NCI-H69 (cell line): ENCODE results near the gene SLC12A3.
A peak's percentile ranks its signal among the peaks of the same experiment; 100 is the strongest.

Experiments used
- DNase-seq: peaks from one replicate; lab custom pipeline; 2025; lab: John Stamatoyannopoulos, UW

SLC12A3 gene, protein sequence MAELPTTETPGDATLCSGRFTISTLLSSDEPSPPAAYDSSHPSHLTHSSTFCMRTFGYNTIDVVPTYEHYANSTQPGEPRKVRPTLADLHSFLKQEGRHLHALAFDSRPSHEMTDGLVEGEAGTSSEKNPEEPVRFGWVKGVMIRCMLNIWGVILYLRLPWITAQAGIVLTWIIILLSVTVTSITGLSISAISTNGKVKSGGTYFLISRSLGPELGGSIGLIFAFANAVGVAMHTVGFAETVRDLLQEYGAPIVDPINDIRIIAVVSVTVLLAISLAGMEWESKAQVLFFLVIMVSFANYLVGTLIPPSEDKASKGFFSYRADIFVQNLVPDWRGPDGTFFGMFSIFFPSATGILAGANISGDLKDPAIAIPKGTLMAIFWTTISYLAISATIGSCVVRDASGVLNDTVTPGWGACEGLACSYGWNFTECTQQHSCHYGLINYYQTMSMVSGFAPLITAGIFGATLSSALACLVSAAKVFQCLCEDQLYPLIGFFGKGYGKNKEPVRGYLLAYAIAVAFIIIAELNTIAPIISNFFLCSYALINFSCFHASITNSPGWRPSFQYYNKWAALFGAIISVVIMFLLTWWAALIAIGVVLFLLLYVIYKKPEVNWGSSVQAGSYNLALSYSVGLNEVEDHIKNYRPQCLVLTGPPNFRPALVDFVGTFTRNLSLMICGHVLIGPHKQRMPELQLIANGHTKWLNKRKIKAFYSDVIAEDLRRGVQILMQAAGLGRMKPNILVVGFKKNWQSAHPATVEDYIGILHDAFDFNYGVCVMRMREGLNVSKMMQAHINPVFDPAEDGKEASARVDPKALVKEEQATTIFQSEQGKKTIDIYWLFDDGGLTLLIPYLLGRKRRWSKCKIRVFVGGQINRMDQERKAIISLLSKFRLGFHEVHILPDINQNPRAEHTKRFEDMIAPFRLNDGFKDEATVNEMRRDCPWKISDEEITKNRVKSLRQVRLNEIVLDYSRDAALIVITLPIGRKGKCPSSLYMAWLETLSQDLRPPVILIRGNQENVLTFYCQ

DNA sequence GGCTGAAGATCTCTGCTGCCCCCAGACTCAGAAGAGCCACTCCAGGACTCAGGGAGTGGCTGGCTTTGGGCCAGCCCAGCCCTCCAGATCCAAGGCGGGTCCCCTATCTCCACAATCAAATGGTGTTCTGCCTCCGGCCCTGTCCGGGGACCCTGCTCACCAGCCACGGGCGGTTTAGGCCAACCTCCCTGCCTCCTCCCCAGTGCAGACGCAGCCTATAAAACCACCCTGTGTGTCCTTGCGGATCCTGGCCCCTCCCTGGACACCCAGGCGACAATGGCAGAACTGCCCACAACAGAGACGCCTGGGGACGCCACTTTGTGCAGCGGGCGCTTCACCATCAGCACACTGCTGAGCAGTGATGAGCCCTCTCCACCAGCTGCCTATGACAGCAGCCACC, at the start of gene SLC12A3:
Gene SLC12A3 (plus strand): TSS at position 248 of the 400 bp plus-strand sequence. CDS start 29 bp downstream, at position 277.
- DNase-seq, result no peak

DNA sequence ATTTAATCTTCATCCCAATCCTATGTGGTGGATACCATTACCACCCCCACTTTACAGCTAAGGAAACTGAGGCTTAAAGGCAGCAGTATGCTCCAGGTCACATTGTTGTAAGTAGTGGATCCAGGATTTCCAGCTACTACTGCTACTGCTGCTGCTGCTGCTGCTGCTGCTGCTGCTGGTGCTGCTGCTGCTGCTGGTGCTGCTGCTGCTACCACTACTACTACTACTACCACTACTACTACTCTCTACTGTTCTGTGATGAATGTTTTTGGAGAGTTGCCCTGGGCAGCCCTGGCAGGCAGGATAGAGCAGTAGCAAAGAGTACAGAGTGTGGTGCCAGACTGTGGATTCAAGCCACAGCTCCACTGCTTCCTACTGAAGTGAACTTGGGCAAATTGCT, 49.3 kb upstream of the SLC12A3 start:
- no peak for DNase-seq

DNA sequence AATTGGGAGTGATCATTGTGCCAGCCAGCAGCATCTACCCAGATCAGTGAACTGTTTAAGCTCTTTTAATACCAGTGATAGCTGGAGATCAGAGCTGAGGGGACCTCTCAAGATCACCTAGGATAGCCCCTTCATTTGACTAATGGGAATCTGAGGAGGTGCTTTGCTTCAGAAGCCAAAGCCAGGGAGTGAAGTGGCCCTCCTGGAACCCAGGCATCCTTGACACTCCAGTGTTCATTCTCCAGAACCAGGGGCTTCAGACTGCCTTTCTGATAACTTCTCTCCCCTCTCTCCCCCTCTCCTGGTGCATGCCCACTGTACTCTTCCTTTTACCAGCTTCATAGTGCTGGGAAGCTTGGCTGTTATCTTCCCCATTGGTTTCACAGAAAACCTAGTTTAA, 48.0 kb upstream of the SLC12A3 start:
- DNase-seq, result no peak

DNA sequence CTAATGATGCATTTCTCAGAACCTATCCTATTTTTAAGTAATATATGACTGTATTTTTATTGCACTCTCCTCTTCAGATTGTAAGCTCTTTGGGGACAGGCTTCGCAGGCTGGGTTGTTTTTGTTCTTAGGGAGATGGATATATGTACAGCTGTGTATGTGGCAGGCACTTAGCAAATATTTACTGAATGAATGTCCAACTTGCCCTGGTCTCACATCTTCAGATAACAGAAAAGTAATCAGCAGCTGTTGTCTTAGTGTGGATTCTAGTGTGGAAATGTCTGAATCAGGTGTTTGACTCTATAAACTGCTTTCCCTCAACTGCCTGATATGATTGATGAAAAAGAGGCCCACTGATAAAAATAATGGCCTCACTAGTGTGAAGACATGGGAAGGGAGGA, 47.1 kb upstream of the SLC12A3 start:
- no peak for DNase-seq

DNA sequence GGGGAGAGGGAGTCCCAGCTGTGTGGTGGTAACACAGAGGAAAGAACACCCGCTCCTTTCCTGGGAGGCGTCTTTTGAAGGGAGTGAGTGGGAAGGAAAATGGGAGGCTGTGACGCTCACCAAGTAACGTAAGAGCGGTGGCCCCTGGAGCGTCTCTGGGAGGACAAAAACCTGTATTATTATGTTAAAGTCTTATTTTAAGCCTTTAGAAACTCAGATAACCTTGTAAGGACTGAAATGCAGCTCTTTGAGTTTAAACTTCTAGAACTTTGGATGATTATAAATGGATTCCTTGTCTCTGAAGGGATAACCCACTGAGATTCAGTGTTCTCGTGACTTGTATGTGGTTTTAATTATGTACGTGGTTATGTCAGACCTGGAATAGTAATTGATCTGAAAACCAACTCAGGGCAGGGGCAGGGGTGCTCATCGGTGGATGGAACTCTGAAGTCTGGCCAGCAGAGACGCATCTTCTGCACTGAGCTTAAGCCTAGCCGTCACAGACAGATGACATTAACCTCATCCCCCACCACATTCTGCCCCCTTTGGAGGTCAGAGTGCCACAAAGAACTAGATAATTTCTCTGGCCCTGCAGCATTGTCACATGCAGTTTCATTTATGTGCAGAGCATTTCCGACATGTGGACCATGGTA, 41.8 kb upstream of the SLC12A3 start:
- DNase-seq, result no peak

DNA sequence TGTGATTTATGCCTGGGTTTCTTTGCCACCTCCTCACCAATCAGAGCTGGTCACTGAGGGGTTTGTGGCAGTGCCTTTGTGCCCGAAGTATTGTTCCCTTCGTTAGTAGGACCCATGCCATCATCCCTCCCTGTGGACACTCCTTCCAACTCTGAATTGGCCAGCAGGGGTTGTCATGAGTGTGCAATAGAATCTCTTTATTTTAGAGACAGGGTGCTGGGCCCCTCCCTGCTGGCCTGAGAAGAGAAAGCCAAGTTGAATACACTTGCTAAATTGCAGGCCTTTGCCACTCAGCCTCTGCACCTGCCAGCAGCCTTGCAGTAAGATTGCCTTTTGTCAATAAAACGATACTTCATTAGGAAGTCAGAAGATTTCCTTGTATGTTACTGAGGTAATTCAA, 40.7 kb upstream of the SLC12A3 start:
- peak; percentile 69 for DNase-seq

DNA sequence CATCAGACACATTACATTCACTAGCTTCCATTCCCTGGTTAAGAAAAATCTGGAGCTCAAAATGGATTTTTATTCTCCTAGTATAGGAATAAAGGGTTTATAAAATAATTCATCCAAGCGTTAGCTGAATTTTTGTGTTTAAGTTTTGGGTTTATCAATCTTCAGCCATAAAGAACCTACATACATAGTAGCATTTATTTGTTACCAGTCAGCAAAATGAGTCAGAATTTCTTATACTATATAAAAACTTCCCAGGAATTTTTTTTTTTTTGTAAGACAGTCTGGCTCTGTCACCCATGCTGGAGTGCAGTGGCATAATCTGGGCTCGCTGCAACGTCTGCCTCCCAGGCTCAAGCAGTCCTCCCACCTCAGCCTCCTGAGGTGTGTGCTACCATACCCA, 40.2 kb upstream of the SLC12A3 start:
- DNase-seq, result no peak

DNA sequence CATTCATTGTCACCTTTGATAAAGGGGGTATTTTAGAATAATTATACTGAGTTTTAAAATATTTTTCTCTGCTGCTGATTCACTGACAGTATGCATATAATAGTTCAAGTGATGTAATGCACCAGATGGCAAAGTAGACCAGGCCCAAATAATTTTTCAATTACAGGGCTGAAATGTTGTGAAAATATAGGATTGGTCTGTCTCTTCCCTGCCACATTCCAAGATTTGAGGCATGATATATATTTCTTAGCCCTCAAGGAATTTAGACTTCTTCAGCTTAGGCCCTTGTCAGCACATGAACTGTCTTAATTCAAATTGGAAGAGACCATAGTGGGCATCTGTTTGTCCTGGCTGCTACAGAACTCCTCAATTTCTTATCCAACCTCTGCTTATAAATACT, 39.2 kb upstream of the SLC12A3 start:
- DNase-seq, result no peak

DNA sequence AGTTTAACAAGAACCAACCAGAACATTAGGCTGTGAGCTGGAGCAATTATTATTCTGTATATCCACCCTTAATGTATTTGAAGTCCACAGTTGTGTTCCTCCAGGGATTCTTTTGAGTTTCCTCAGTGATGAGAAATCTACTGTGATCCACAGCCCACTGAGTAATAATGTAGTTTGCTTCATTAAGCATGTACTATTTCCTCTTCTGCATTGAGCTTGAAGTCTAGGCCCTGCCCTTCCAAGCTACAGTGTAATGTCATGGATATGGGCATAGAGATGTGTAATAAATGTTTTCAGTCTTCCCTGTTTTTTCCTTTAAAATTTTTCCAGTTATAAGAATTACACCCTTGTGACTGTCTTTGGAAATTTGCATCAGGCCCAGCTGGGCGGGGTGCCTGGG, 36.4 kb upstream of the SLC12A3 start:
- DNase-seq, result no peak

DNA sequence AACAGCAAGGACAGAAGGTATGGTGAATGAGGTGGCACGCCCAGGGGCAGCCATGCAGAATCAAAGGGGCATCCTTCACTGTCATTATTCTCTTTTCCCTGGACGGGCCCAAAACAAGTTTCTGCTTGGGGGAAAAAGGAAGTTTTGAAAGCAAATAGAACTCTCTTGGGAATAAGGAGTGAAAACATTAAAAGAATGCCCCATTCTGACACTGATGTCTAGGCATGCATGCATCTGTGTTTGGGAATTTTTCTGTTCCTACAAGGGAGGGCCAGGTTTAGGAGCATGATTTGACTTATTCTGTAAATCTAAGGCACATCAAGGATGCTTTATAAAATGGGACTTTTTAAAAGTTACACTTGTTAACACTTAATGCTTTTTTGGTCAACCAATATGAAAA, 34.3 kb upstream of the SLC12A3 start:
- no peak for DNase-seq

DNA sequence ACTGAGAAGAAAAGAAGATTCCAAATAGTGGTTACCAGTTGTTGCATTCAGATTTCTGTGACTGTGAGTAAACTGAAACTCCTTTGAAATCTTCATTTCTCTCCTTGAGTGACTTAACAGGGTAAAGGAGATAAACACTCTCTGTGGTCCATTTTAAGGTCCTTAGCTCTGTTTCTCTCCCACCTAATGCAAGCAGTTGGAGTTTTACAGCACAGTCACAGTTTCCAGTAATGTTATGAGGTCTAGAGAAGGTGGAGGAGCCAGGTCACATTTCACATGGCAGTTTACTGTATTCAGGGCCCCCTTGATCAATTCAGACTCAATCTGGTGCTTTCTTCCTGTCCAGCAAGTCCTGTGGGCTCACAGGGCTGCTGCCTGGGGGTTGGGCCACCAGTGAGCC, 32.2 kb upstream of the SLC12A3 start:
- DNase-seq, result no peak

DNA sequence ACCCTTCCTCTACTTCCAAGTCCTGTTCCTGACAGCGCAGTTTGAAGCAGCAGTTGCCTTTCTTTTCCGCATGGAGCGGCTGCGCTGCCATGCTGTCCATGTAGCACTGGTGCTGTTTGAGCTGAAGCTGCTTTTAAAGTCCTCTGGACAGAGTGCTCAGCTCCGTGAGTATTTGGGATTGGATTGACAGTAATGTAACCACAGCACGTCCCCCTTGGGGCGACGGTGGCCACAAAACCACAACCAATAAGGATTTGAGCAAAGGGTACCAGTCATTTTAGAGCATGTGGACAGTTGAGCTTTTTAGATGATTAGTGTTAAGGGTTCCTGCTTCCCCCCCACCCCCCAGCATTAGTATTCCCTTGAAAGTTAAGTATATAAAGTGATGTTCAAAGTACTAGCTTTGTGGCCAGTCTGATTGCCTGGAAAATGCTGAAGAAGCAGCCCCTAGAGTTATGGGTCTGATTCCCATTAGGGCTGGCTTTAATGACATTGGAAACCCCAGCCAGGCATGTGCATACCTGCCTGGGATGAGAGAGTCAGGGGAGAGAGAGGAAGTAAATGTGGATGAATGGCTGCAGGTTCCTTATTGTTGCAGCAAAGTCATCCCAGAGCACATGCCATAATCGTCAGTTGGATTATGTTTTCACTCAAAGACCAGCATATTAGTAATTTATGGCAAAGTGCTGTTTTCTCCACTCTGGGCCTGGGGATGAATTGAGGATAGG, 31.6 kb upstream of the SLC12A3 start:
- no peak for DNase-seq

DNA sequence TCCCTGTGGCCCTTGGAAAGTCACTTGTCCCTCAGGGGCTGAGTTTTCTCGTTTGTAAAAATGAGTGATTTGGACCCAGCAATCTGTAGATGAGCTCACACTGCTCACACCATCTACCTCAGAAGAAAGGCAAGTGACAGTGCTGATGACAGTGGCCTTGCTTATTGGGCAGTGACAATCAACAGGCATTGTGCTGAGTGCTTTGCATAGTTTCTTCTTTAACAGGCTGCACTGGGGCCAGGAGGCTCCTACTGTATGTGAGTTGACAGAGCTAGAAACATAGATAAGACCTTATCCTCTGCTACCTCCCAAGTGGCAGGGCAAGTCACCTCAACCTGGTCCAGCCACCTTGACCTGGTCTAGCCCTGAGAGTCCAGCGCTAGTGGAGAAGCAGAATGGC, 29.7 kb upstream of the SLC12A3 start:
- no peak for DNase-seq

DNA sequence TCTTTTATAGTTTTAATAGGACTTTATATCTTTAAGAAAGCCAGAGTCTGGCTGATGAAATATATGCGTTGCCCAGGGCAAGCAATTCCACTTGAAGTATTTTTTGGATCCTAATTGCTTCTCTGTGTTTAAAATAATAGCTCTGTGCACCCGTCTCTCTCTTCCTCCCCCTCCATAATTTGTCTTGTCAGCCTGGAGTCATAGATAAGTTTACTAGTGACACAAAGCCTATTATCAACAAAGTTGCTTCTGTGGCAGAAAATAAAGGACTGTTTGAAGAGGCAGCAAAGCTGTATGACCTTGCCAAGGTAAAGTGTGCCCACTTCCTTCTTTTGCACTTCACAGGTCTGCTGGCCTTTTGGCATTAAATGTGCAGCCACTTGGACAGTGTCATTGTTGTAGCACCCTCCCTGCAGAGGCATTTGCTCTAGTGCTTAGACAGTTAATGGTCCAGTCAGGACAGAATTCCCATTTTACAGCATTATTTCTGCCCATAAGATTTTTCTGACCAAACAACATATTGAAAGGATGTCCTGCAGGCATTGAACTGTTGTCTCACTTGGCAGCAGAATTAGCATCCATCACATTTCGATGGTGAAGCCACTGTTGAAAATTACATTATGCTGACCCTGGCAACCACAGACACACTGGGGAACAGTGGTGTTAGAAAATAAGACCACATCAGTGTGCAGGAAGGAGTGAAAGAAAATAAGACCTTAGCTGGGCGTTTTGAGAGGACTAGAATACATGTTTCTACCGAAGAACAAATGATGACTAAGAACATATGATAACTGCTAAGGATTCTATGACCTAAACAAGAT, 28.4 kb upstream of the SLC12A3 start:
- DNase-seq, result no peak

DNA sequence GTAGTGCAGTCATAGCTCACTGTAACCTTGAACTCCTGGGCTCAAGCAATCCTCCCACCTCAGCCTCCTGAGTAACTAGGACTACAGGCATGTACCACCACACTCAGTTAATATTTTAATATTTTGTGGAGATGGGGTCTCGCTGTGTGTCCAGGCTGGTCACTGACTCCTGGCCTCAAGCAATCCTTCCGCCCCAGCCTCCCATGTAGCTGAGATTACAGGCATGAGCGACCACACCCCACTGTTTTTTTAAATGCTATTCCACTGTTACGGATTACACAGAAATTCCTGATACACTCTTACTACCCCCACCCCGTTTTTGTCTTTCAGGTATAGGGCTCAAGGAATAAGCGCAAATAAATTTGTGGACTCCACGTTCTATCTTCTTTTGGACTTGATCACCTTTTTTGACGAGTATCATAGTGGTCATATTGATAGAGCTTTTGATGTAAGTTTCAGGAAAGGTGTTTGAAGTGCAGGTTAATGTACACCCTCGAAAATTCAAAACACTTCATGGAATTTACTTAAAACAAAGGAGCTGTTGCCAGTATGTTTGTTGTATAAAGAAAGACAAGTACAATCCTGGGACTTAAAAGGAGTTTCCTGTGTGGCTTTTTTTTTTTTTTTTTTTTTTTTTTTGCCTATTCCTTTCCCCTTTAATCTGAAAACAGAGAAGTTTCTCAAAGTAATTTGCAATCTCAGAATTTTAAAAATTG, 26.2 kb upstream of the SLC12A3 start:
- no peak for DNase-seq

DNA sequence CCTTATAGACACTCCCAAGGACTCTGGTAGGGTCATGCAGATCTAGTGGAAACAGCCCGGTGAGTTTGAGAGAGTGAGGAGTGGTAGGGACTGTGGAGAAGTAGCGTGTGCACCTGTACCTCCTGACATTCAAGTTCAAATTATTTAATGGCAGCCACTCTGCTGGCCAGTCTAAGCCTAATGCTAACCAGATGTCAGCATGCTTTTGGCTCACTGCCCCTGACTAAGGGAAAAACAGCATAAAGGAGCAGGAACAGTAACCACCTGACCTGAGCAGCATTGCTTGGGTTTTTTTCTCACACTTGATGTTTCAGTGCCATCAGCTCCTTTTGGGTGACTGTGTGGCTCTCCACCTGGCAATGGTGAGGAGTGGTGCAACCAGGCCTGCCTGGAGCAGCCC, 23.8 kb upstream of the SLC12A3 start:
- DNase-seq, result no peak

DNA sequence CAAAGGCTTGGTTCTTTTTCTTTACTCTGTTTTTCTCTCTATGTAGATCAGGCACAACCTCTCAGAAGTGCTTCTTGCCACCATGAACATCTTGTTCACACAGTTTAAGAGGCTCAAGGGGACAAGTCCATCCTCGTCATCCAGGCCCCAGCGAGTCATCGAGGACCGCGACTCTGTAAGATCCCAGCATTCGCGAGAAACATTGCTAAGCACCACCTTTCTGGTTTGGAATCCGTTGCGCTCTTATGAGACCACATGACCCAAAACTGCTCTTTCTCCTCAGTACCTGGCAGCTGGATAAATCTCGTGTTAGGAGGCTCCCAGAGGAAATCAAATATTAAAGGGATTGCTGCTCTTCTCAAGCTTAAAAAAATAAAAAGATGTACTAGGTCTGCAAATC, 23.3 kb upstream of the SLC12A3 start:
- DNase-seq, result no peak

DNA sequence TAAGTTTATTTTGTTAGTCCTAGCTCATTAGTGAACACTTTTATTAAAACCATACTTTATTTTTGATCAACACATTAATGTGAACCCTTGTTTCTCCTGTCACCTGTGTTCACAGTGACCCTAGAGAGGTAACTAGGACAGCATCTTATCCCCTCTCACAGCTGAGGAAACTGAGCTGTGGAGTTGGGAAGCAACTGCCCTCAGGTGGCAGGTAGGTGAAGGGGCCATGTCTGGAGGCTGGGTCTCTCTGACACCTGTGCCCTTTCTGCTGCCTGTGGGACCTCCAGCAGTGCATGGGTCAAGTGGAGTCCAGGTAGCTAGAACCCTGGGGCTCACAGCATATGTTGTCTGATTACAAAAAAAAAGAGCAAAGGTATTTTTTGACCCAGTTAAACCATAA, 22.9 kb upstream of the SLC12A3 start:
- no peak for DNase-seq

DNA sequence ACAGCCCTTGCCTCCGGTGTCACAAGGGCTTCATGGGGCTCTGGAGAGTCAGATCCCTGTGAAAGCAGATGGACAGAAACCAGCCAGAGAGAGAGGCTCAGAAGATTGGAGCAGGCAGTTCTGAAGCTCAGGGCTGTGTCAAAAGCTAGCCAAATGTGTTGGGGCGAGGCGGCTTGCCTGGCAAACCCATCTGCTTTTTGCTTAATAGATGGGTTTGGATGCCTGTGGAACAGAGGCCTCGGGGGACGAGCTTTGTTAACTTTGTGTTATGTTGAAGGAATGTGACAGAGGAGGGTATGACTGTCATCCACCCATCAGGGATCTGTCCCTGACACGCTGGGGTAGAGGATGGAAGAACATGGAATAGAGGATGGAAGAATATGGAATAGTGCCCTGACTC, 21.0 kb upstream of the SLC12A3 start:
- no peak for DNase-seq
